ENCODE results near the gene PASD1.

DNA sequence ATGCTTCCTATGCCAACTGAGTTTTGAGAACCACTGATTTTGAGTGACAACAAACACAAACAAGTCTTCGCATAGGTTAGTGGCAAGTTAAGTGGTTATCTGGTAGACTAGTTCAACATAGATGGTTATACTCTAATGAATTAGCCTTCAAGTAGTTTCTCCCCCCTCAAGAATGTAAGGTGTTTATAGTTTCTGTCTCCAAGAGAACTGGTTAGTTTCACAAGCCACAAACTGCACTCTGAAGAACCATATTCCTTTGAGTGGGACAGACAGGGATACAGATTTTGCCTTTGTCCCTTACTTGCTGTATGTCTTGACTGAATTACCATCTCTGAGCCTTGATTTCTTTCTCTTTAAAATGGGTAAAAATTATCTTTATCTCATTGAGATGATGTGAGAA lies 41.5 kb downstream of the PASD1 start:
- TF ChIP-seq, protein P1, sequence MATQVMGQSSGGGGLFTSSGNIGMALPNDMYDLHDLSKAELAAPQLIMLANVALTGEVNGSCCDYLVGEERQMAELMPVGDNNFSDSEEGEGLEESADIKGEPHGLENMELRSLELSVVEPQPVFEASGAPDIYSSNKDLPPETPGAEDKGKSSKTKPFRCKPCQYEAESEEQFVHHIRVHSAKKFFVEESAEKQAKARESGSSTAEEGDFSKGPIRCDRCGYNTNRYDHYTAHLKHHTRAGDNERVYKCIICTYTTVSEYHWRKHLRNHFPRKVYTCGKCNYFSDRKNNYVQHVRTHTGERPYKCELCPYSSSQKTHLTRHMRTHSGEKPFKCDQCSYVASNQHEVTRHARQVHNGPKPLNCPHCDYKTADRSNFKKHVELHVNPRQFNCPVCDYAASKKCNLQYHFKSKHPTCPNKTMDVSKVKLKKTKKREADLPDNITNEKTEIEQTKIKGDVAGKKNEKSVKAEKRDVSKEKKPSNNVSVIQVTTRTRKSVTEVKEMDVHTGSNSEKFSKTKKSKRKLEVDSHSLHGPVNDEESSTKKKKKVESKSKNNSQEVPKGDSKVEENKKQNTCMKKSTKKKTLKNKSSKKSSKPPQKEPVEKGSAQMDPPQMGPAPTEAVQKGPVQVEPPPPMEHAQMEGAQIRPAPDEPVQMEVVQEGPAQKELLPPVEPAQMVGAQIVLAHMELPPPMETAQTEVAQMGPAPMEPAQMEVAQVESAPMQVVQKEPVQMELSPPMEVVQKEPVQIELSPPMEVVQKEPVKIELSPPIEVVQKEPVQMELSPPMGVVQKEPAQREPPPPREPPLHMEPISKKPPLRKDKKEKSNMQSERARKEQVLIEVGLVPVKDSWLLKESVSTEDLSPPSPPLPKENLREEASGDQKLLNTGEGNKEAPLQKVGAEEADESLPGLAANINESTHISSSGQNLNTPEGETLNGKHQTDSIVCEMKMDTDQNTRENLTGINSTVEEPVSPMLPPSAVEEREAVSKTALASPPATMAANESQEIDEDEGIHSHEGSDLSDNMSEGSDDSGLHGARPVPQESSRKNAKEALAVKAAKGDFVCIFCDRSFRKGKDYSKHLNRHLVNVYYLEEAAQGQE (IDR thresholded peaks at IDR 0.05; ENCODE audit: insufficient read depth in 1 of 2, low read depth in 2 of 2, low read length in 2 of 2), result no peak
- no peak for TF ChIP-seq POLR2AphosphoS5 (IDR thresholded peaks at IDR 0.05; ENCODE audit: low read depth, low read length)
- TF ChIP-seq TAF1 (IDR thresholded peaks at IDR 0.05; ENCODE audit: borderline replicate concordance, insufficient read depth, low read length), result no peak
- TF ChIP-seq SIN3A (IDR thresholded peaks at IDR 0.05; ENCODE audit: borderline replicate concordance, insufficient read depth, low read length), result no peak
- no peak for TF ChIP-seq FOXP2 (optimal IDR thresholded peaks at IDR 0.05; ENCODE audit: borderline replicate concordance, extremely low read depth, extremely low read length, insufficient read depth)
